HG03439 (cell line): ENCODE measurements around the gene PPP4R1.

ENCODE experiments used
- ATAC-seq: cut with Tn5 transposase; IDR thresholded peaks from one replicate; pipeline ENCODE4 v1.9.1; 2021; ENCODE audit warnings: mild to moderate bottlenecking, moderate library complexity; ENCODE audit not compliant: unreplicated experiment

PPP4R1 gene

GRCh38 chr18:9513971-9514512, 100.3 kb downstream of the PPP4R1 start:
- ATAC-seq = no peak

GRCh38 chr18:9508446-9509025, 105.8 kb downstream of the PPP4R1 start:
- ATAC-seq = no peak

- no peak for ATAC-seq
These were observed 106.7 kb downstream of the PPP4R1 start for GRCh38 chr18:9507565-9508088.

GRCh38 chr18:9506046-9506792, 108.1 kb downstream of the PPP4R1 start:
- no peak for ATAC-seq
